Natural killer cell (primary cell): Measurements from ENCODE around the gene GLS2. TPM values are rescaled to one million over a fixed set of nuclear protein-coding genes. Genes with fewer than 3 reads are reported as not detected.

Experiments
- ATAC-seq, 3 donors: fragments of 150-1000 bp in 2 of 3; fragments of 200-7000 bp in 1 of 3; cut with Tn5 transposase; 1 replicate in 1 of 3; 2 replicates in 2 of 3; pipeline ENCODE4 v1.10.0; 2021; ENCODE audit warnings: mild to moderate bottlenecking in 2 of 3, moderate library complexity in 2 of 3
- DNase-seq, 2 donors: peaks; one replicate each; pipeline versions ENCODE4 v3.0.0 to v3.0.0-alpha.2; 2013 to 2021; ENCODE audit warnings: mixed read lengths in 1 of 2
- H3K27ac ChIP-seq: one replicate; pipeline ENCODE4 v1.5.1; 2013; ENCODE audit warnings: mild to moderate bottlenecking, low read length
- H3K27me3 ChIP-seq: one replicate; pipeline ENCODE4 v1.6.1; 2013; ENCODE audit warnings: low read length; ENCODE audit not compliant: control insufficient read depth, insufficient read depth
- H3K36me3 ChIP-seq: one replicate; pipeline ENCODE4 v1.6.1; 2013; ENCODE audit warnings: low read length; ENCODE audit not compliant: control insufficient read depth, insufficient read depth
- H3K4me1 ChIP-seq: one replicate; pipeline ENCODE4 v1.6.1; 2013; ENCODE audit warnings: low read length; ENCODE audit not compliant: control insufficient read depth, insufficient read depth
- H3K4me3 ChIP-seq: one replicate; pipeline ENCODE4 v1.5.1; 2013; ENCODE audit warnings: low read length
- H3K9me3 ChIP-seq: one replicate; pipeline ENCODE4 v1.6.1; 2013; ENCODE audit warnings: low read length; ENCODE audit not compliant: control insufficient read depth, insufficient read depth
- H3K27ac Mint-ChIP-seq, 2 donors: one replicate each; pipeline ENCODE4 v1.8.0; 2022; ENCODE audit warnings: mild to moderate bottlenecking in 2 of 2, mixed read lengths in 2 of 2, moderate library complexity in 1 of 2
- H3K27me3 Mint-ChIP-seq, 2 donors: one replicate each; pipeline ENCODE4 v1.8.0; 2022; ENCODE audit warnings: low read depth in 2 of 2, mixed read lengths in 2 of 2
- H3K36me3 Mint-ChIP-seq: one replicate; pipeline ENCODE4 v1.8.0; 2022; ENCODE audit warnings: mixed read lengths
- H3K4me1 Mint-ChIP-seq, 2 donors: one replicate each; pipeline ENCODE4 v1.8.0; 2022; ENCODE audit warnings: mixed read lengths in 2 of 2
- H3K4me3 Mint-ChIP-seq: one replicate; pipeline ENCODE4 v1.8.0; 2022; ENCODE audit warnings: mild to moderate bottlenecking, moderate library complexity, mixed read lengths
- H3K9me3 Mint-ChIP-seq, 2 donors: one replicate each; pipeline ENCODE4 v1.8.0; 2022; ENCODE audit warnings: mixed read lengths in 2 of 2
- WGBS: methylation state at CpG from one replicate; pipeline ENCODE4 v1.1.7; 2013; ENCODE audit warnings: missing lambda C conversion rate; ENCODE audit not compliant: insufficient coverage; 5-methylcytosine and 5-hydroxymethylcytosine counted together
- intact Hi-C: fragments of 100-400 bp; cut with micrococcal nuclease; formaldehyde crosslinking; loops from one replicate; pipeline ENCODE4 v1.14.2; 2022
- total RNA-seq, 4 donors: library from RNA; stranded (reverse); fragments of 120-200 nt in 1 of 4; gene quantifications; one replicate each; pipeline versions ENCODE4 v1.2.3 to v1.2.4, GENCODE V29; 2013 to 2022
- TF ChIP-seq, protein P1 (sequence below): fragments of 200-600 bp; IDR thresholded peaks from one replicate; pipeline ENCODE4 v1.8.0; 2022; ENCODE audit warnings: antibody characterized with exemption

Gene GLS2
- total RNA-seq, 3 donors from 2014 or later (not counting 1 experiment from before 2014, with no cell fraction given) = 1.2 to 1.6 (median 1.6) TPM

DNA sequence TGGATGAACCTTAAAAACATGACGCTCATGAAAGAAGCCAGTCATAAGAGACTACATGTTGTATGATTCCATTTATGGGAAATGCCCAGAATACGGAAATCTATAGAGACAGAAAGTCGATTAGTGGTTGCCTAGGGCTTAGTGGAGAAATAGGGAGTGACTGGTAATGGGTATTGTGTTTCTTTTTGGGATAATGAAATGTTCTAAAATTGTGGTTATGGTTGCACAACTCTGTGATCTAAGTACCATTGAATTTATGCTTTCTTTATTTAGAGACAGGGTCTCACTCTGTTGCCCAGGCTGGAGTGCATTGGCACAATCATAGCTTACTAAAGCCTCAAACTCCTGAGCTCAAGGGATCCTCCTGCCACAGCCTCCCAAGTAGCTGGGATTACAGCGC is 41.7 kb upstream of the GLS2 start:
- H3K27me3 Mint-ChIP-seq = no peaks in the 10 kb centered on the region
- DNase-seq = no peak
- peaks cover 0 to 3% of the 10 kb centered on the region in 2 donors for H3K4me1 Mint-ChIP-seq
- H3K36me3 Mint-ChIP-seq = no peaks in the 10 kb centered on the region
- 93% methylated on average over 4 of the region's 4 CpGs for WGBS
- H3K27ac ChIP-seq = no peak overlapping the region
- no peaks in the 10 kb centered on the region for H3K27me3 ChIP-seq
- no peaks in the 10 kb centered on the region for H3K4me1 ChIP-seq
- no peaks in the 10 kb centered on the region for H3K9me3 Mint-ChIP-seq
- ATAC-seq = no peak
- TF ChIP-seq, protein P1, sequence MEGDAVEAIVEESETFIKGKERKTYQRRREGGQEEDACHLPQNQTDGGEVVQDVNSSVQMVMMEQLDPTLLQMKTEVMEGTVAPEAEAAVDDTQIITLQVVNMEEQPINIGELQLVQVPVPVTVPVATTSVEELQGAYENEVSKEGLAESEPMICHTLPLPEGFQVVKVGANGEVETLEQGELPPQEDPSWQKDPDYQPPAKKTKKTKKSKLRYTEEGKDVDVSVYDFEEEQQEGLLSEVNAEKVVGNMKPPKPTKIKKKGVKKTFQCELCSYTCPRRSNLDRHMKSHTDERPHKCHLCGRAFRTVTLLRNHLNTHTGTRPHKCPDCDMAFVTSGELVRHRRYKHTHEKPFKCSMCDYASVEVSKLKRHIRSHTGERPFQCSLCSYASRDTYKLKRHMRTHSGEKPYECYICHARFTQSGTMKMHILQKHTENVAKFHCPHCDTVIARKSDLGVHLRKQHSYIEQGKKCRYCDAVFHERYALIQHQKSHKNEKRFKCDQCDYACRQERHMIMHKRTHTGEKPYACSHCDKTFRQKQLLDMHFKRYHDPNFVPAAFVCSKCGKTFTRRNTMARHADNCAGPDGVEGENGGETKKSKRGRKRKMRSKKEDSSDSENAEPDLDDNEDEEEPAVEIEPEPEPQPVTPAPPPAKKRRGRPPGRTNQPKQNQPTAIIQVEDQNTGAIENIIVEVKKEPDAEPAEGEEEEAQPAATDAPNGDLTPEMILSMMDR = no peak
- no peak overlapping the region for H3K4me3 ChIP-seq
- no peak overlapping the region for H3K4me3 Mint-ChIP-seq
- intact Hi-C loops = no loop called here
- no peak overlapping the region for H3K27ac Mint-ChIP-seq
- no peaks in the 10 kb centered on the region for H3K9me3 ChIP-seq
- H3K36me3 ChIP-seq = no peaks in the 10 kb centered on the region

DNA sequence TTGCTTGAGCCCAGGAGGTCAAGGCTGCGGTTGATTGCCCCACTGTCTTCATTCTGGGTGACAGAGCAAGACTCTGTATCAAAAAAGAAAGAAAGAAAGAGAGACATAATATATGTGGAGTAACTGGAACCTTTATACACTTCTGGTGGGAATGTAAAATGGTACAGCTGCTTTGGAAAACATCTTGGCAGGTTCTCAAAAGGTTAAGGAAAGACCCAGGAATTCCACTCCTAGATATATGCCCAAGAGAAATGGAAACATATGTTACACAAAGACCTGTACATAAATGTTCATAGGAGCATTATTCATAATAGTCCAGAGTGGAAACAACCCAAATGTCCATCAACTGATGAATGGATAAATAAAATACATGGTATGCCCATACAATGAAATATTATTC is 40.9 kb upstream of the GLS2 start:
- no peaks in the 10 kb centered on the region for H3K36me3 ChIP-seq
- H3K4me1 ChIP-seq = no peaks in the 10 kb centered on the region
- no peaks in the 10 kb centered on the region for H3K27me3 Mint-ChIP-seq
- H3K4me3 Mint-ChIP-seq = no peak overlapping the region
- no peaks in the 10 kb centered on the region for H3K36me3 Mint-ChIP-seq
- no peak overlapping the region for H3K4me3 ChIP-seq
- 94% methylated on average over 1 of the region's 1 CpG for WGBS
- no peaks in the 10 kb centered on the region for H3K9me3 ChIP-seq
- H3K27ac ChIP-seq = no peak overlapping the region
- TF ChIP-seq, protein P1 = no peak
- intact Hi-C loops = no loop called here
- no peaks in the 10 kb centered on the region for H3K9me3 Mint-ChIP-seq
- no peak overlapping the region for H3K27ac Mint-ChIP-seq
- ATAC-seq = no peak
- no peak for DNase-seq
- no peaks in the 10 kb centered on the region for H3K27me3 ChIP-seq
- peaks cover 0 to 3% of the 10 kb centered on the region in 2 donors for H3K4me1 Mint-ChIP-seq

DNA sequence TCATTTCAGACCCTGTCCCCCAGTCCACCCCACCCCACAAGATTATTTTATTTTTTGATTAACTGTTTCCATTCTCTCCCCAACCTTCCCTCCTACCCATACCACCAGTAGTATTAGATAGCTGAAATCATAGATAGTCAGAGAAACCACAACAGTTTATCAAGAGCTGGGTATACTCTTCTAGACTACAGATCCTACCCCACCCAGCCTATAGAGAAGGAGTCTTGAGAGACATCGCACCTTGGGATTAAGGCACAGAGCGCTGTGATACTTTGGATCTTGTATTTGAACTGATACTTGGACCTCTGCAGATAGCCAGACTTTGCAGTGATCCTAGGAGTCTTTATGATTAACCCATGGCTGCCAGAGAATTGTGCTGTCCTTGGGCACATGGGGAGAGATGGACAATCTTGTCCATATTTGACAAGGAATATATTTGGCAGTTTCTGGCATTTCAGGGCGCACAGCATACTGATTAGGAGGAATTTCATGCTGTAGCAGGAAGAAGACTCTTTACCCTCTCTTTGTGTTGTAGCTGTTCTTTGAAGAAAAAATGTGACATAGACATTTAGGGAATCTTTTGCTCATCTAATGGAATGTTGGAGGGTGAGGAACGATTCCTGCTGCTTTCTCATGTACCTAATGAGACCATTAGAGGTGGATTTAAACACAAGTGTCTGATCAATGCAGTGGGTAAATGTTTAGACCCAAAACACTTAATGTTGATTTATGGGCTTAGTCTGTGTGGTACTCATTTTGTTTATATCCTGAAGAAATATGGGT is 34.6 kb upstream of the GLS2 start:
- no peaks in the 10 kb centered on the region for H3K36me3 Mint-ChIP-seq
- Histone ChIP-seq H3K27me3 (no peaks in the 10 kb centered on the region), H3K4me3 (peak overlapping the region; percentile 40), H3K4me1 (peaks cover 11% of the 10 kb centered on the region), H3K9me3 (no peaks in the 10 kb centered on the region), H3K27ac (peak overlapping the region; percentile 2), H3K36me3 (no peaks in the 10 kb centered on the region)
- intact Hi-C loops = no loop called here
- H3K4me3 Mint-ChIP-seq = peak overlapping the region; percentile 98
- 68% methylated on average over 4 of the region's 4 CpGs for WGBS
- DNase-seq (peak in 1 of 2 donors; percentile 21), ATAC-seq (no peak)
- H3K27me3 Mint-ChIP-seq = no peaks in the 10 kb centered on the region
- TF ChIP-seq, protein P1 = no peak
- no peaks in the 10 kb centered on the region for H3K9me3 Mint-ChIP-seq
- H3K27ac Mint-ChIP-seq = peak overlapping the region; percentile 70 to 88
- peaks cover 23 to 30% of the 10 kb centered on the region in 2 donors for H3K4me1 Mint-ChIP-seq
